ENCODE data around the gene MYO18B.

- TF ChIP-seq CTCF (conservative IDR thresholded peaks at IDR 0.05; ENCODE audit: low read depth, low read length) = no peak
- TF ChIP-seq POLR2A (IDR thresholded peaks at IDR 0.05; ENCODE audit: low read depth, low read length) = no peak
- no peak for TF ChIP-seq SMC3 (IDR thresholded peaks at IDR 0.05; ENCODE audit: low read depth, low read length)
- no peak for TF ChIP-seq RAD21 (IDR thresholded peaks at IDR 0.05; ENCODE audit: low read length)
These were observed 43.5 kb upstream of the MYO18B start for GRCh38 chr22:25698461-25698860.
